HG03354 (cell line): Measurements from ENCODE around the gene CCDC28B.

Experiments
- ATAC-seq: cut with Tn5 transposase; IDR thresholded peaks from one replicate; pipeline ENCODE4 v1.9.1; 2021; ENCODE audit warnings: mild to moderate bottlenecking; ENCODE audit not compliant: unreplicated experiment, poor library complexity, severe bottlenecking

Gene CCDC28B

DNA sequence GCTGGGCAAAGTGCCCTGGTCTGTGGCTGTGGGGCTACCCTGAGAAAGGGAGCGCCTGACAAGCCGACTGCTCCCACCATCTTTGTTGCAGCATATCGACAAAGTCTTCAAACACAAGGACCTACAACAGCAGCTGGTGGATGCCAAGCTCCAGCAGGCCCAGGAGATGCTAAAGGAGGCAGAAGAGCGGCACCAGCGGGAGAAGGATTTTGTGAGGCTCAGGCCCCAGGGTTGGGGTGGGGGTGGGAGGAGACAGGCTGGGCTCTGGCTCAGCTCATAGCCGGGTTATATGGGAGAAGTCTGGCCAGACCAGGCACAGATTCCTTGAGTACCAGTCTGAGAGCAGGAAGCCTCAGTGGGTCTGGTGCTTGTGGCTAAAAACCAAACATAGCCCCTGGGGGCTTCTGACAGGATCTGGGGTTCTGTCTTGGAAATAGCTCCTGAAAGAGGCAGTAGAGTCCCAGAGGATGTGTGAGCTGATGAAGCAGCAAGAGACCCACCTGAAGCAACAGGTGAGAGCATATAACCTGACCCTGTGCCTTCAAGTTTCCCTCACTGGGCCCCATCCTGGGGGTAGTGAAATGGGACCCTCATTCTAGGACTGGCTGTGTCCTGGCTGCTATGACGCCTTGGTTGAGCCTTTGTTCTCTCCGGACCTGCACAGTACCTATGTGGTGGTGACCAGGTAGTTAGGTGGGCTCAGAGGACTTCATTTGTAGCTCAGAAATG is 8.0 kb upstream of the CCDC28B start:
- ATAC-seq = no peak

DNA sequence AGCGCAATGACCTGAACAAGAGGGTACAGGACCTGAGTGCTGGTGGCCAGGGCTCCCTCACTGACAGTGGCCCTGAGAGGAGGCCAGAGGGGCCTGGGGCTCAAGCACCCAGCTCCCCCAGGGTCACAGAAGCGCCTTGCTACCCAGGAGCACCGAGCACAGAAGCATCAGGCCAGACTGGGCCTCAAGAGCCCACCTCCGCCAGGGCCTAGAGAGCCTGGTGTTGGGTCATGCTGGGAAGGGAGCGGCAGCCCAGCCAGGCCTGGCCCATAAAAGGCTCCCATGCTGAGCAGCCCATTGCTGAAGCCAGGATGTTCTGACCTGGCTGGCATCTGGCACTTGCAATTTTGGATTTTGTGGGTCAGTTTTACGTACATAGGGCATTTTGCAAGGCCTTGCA is 5.4 kb upstream of the CCDC28B start:
- no peak for ATAC-seq

DNA sequence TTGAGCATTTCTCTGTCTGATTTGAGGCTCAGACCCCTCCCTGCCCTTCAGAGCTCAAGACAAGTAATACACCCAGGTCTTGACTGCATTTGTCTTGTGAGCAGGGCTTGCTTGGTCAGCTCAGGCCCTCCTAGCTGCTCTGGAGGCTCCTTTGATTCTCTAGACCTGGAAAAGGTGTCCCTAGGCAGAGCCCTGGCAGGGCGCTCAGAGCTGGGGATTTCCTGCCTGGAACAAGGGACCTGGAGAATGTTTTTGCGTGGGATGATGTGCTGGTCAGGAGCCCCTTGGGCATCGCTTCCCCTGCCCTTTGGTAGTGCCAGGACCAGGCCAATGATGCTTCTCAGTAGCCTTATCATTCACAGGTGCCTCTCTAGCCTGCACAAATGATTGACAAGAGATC is 4.9 kb upstream of the CCDC28B start:
- no peak for ATAC-seq

GRCh38 chr1:32195972-32196823 is 4.2 kb upstream of the CCDC28B start:
- ATAC-seq = no peak

GRCh38 chr1:32197074-32197473 is 3.3 kb upstream of the CCDC28B start:
- ATAC-seq = no peak

- no peak for ATAC-seq
These were observed 2.6 kb upstream of the CCDC28B start for GRCh38 chr1:32197837-32198236.

- ATAC-seq = no peak
These were observed 2.0 kb upstream of the CCDC28B start for GRCh38 chr1:32198237-32199042.

DNA sequence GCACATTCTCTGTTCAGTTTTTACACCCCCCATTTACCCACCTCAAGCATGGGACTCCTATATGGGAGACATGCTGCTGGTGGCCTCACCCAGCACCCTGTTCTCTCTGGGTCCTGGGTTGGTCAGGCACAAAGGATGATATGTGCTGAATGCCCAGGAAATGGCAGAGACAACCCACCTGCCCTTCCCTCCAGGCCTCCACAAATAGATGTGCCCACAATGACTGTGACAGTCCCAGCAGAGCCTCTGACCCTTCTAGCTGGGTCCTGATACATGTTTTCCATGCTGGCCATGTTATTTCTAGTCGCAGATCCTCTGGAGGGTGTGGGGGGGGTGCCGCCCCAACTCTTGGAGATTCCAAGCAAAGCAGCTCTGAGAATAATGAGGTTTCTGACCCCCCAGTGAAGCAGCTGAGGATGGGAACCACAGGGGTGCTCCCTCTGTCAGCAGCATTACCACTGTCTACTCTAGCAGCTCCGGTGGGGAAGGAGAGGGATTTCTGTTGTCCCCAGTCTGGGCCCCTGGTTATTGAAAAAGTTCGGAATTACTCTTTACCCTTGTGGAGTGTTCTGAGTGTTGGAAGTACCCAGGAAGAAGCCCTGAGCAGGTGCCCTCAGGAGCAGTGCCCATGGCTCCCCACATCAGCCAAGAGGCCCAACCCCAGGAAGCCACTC is 1.2 kb upstream of the CCDC28B start:
- no peak for ATAC-seq

- no peak for ATAC-seq
These were observed 700 bp upstream of the CCDC28B start for GRCh38 chr1:32199717-32200072.

- peak; percentile 35 for ATAC-seq
These were observed 838 bp downstream of the CCDC28B start for GRCh38 chr1:32201011-32201855.

DNA sequence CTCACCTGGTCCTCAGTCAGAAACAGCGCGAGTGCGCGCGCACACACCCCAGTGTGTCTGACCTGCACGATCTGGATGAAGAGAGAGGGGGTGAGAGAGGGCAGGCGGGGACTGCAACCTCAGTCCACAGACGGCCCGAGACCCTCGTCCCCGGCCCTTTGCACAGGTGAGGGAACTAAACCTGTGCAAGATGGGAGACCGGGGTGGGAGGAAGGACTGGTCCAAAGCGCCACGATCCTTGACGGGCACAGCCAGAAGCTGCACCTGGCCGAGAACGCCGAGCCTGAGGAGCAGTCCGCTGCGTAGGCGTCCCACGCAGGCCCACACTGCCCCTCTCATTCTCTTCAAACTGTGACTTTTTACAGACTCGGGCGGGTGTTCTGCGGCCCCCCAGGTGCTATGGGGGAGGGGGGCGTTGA is 4.6 kb downstream of the CCDC28B start:
- no peak for ATAC-seq

DNA sequence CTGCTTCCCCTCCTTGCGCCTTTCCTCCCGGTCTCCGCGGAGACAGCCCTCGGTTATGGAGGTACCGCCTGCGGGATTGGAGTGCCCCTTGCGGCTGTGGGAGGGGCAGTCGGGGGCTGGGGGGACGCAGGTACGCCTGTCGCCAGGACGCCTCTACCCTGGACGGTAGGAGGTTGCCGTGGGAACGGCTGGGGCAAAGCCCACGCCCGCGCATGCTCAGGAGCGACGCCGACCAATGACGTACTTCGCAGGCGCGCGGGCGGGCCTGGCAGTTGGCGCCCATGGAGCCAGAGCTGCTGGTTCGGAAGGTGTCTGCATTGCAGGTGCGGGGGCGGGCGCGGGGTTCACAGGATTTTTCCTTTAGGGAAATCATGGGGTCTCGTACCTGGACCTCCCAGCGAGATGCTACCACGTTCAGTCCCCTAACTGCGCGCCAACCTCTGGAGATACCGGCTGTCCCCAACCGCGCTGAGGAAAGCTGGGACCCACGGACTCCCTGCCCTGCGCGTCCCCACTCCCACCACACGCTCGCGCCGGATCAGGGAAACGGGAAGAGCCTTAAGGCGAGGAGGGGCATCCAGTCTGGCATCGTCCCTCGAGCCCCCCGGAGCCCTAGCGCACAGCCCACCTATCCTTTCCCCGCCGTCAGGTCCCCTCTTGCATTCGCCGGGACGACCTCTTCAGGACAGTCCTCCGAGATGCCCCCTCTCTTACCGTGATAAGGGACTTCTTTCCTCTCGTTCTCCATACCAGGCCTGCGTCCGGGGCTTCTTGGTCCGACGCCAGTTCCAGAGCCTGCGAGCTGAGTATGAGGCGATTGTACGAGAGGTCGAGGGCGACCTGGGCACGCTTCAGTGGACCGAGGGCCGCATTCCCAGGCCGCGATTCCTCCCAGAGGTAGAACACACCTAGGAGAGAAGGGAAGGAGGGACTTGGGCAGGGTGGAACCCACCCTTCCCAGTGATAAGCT is 5.3 kb downstream of the CCDC28B start, which contains the start of gene IQCC:
IQCC (plus strand) TSS at position 271 of the 970 bp plus-strand sequence; CDS start at position 282, 11 bp downstream.
- peak; percentile 60 for ATAC-seq

GRCh38 chr1:32208469-32208868 is 8.1 kb downstream of the CCDC28B start:
- ATAC-seq = no peak

- ATAC-seq = no peak
These were observed 8.5 kb downstream of the CCDC28B start, which contains the start of gene DCDC2B for GRCh38 chr1:32208891-32209328. Gene DCDC2B, plus strand, starts transcription at chr1:32209089. Its CDS starts 5 bp downstream, at chr1:32209094.

- no peak for ATAC-seq
These were observed 15.5 kb downstream of the CCDC28B start for GRCh38 chr1:32215629-32216480.

DNA sequence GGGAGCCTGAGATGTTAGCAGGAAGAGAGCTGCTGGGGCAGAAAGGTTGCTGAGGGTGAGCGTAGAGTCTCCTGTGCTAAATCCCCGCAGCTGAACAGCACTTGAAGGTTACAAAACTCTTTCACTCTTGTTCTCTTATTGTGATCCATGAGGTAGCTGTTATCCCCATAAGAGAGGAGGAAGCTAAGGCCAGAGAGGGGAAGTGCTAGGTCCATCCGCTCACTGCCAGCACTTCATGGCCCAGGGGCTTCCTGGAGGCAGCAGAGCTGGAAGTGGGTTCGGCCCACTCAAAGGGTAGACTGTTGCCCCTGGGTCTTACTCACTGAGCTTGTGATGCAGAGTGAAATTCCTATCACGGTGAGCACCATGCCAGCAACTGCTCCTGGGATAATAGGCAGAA is 16.2 kb downstream of the CCDC28B start:
- ATAC-seq = no peak

GRCh38 chr1:32219022-32219421 is 18.6 kb downstream of the CCDC28B start:
- ATAC-seq = no peak
